Nephron progenitor cell (in vitro differentiated cells): ENCODE data around the gene CNTD1.

Experiments
- DNase-seq: peaks from one replicate; pipeline ENCODE4 v3.0.0; 2021
- H3K27ac Mint-ChIP-seq: 2 replicates; pipeline ENCODE4 v1.8.0; 2021; ENCODE audit warnings: mild to moderate bottlenecking, moderate library complexity, mixed read lengths
- H3K27me3 Mint-ChIP-seq: 2 replicates; pipeline ENCODE4 v1.8.0; 2021; ENCODE audit warnings: mild to moderate bottlenecking, low read depth, mixed read lengths; ENCODE audit not compliant: poor library complexity
- H3K36me3 Mint-ChIP-seq: 2 replicates; pipeline ENCODE4 v1.8.0; 2021; ENCODE audit warnings: low read depth, mixed read lengths
- H3K4me1 Mint-ChIP-seq: 2 replicates; pipeline ENCODE4 v1.8.0; 2021; ENCODE audit warnings: mixed read lengths
- H3K4me3 Mint-ChIP-seq: 2 replicates; pipeline ENCODE4 v1.8.0; 2021; ENCODE audit warnings: mild to moderate bottlenecking, moderate library complexity, mixed read lengths
- H3K9me3 Mint-ChIP-seq: 2 replicates; pipeline ENCODE4 v1.8.0; 2021; ENCODE audit warnings: mild to moderate bottlenecking, moderate library complexity, mixed read lengths
- TF ChIP-seq, protein P1 (sequence below): fragments of 200-600 bp; sonication (generic); IDR thresholded peaks from 2 replicates; pipeline ENCODE4 v1.5.0; 2021; ENCODE audit warnings: antibody characterized with exemption

The CNTD1 gene

DNA sequence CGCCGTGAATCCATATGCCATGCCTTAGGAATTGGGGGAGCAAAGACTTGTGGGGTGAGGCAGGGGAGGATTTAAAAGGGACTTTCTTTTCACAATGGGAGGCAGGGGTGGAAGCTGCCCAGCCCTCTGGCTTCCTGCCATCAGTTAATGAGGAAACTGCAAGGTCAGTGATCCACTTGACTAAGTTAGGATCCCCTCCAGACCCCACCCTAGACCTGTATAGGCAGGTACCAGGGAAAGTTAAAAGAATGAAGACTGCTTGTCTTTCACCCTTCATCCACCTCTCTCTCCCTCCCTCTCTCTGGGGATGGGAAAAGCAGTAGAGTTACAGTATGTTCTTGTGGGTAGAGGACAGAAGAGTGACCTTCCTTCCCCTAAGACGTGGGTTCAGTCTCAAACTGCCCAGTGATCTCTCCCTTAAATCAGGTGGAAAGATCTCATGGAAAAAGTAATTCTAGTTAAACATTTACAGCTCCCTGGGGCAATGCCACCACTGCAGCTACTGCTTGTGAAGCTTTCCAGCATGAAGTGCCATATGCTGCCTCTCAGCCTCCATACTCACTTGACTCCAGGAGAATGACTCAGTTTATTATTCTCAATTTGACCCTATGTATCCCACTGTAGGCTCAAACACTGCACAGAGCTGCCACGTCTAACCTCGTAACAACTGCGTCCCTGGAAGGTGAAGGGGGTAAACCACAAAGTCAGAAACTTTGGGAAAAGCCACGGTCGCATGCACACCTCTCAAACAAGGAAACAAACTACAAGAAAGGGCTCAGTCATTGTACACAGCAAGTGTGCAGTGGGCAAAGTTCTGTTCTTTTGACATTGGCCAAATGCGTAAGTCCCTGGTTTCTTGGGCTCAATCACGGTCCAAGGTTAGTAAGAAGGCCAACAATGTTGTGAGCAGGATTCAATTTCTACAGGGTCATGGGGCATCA, 1.3 kb upstream of the CNTD1 start:
- no peak for DNase-seq
- Mint-ChIP-seq H3K27me3 (peaks cover 27% of the 10 kb centered on the region), H3K27ac (no peak overlapping the region), H3K4me1 (peaks cover 48% of the 10 kb centered on the region), H3K9me3 (peaks cover 5% of the 10 kb centered on the region), H3K36me3 (peaks cover 36% of the 10 kb centered on the region), H3K4me3 (peak overlapping the region; percentile 96)
- TF ChIP-seq, protein P1, sequence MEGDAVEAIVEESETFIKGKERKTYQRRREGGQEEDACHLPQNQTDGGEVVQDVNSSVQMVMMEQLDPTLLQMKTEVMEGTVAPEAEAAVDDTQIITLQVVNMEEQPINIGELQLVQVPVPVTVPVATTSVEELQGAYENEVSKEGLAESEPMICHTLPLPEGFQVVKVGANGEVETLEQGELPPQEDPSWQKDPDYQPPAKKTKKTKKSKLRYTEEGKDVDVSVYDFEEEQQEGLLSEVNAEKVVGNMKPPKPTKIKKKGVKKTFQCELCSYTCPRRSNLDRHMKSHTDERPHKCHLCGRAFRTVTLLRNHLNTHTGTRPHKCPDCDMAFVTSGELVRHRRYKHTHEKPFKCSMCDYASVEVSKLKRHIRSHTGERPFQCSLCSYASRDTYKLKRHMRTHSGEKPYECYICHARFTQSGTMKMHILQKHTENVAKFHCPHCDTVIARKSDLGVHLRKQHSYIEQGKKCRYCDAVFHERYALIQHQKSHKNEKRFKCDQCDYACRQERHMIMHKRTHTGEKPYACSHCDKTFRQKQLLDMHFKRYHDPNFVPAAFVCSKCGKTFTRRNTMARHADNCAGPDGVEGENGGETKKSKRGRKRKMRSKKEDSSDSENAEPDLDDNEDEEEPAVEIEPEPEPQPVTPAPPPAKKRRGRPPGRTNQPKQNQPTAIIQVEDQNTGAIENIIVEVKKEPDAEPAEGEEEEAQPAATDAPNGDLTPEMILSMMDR, result no peak

DNA sequence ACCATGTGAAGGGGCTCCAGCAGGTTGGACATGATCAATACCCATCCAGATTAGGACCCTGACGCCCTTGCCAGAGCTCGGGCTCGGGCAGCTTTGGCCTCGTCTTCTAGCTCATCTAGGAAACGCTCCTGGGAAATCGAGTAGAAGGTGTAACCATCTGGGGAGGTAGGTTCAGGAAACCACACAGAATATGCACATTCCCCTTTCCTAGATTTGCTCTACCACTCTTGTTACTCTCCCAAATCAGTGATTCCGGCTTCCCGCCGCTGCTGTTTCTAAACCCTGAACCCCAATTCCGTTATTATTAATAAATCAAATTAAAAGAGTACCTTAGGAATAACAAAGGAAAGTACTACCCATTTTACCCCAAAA, 664 bp upstream of the CNTD1 start:
- TF ChIP-seq, protein P1, result no peak
- Mint-ChIP-seq H3K9me3 (peaks cover 5% of the 10 kb centered on the region), H3K27ac (no peak overlapping the region), H3K27me3 (peaks cover 25% of the 10 kb centered on the region), H3K4me1 (peaks cover 55% of the 10 kb centered on the region), H3K36me3 (peaks cover 36% of the 10 kb centered on the region), H3K4me3 (peak overlapping the region; percentile 96)
- no peak for DNase-seq

DNA sequence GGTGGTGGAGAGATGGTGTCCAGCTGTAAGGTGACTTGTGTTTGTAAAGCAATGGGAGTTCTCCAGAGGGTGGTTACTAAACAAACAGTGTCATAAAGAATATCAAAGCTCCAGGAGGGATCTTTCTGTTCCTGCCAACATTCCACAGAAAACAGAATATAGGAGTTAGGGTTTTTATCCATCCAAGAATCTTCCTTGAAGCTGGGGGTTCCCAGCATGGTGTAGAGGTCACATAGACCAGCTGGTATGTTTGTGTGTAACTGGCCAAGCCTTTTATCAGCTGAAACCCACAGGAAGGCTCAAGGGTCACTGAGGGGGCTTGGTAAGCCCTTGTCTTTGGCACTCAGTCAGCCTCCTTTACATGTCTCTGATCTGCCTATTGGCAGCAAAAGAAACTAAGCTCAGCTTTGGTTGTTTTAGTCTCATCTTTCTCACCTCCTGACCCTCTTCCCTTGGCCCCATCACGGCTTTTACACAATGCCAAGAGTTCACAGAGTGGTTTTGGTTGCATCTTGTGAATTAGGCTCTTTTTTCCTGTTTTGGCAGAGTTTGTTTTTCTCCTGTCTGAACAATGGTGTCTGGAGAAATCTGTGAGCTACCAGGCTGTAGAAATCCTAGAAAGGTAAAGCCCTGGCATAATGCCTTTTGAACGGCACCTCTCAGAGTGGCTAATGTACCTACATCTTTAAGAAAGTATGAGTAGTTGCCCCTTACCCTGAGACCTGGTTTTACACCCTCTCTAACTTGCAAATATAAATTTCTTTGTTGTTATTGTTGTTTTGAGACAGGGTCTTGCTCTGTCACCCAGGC, 4.6 kb downstream of the CNTD1 start:
- H3K9me3 Mint-ChIP-seq, result peaks cover 5% of the 10 kb centered on the region
- TF ChIP-seq, protein P1, result no peak
- H3K4me1 Mint-ChIP-seq, result peaks cover 55% of the 10 kb centered on the region
- peaks cover 6% of the 10 kb centered on the region for H3K36me3 Mint-ChIP-seq
- peak; percentile 16 for DNase-seq
- peak overlapping the region; percentile 63 for H3K4me3 Mint-ChIP-seq
- peaks cover 19% of the 10 kb centered on the region for H3K27me3 Mint-ChIP-seq
- H3K27ac Mint-ChIP-seq, result peak overlapping the region; percentile 99

DNA sequence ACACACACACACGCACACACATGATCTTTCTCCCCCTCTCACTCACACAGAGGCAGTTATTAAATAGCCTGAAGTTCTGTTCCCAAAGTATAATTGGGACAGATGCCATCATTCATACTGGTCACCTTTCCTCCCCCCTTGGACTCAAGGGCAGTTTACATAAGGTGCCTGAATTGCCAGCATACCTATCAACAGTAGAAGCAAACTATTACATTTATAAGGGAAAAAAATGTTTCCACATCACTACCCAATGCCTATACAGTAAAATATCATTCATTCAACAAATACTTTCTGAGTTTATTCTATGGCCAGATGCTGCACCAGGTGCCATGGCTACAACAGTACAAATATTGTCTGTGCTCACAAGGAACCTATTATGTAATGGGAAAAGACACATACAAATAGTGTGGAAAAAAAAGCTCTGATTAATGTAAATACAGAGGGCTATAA, 6.3 kb downstream of the CNTD1 start:
- TF ChIP-seq, protein P1, result no peak

DNA sequence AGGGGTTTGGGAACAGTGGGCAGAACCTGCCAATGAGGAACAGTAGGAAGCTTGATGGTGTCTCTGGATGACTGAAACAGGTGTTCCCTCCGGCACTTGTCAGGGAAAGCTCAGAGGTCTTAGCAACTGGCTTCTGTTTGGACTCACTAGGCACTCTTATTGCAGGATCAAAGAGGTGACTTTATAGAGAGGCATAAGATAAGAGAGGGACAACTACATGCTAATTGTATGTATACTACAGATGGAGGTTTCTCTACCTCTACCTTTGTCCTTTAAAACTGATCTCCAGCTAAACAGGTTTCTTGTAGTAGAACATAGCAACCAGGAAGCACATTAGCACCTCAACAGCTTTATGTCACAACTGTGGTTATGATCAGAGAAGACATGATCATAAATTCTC, 7.6 kb downstream of the CNTD1 start:
- Mint-ChIP-seq H3K4me1 (peaks cover 48% of the 10 kb centered on the region), H3K9me3 (no peaks in the 10 kb centered on the region), H3K27me3 (peaks cover 4% of the 10 kb centered on the region)

More for the DNA sequence above, 6.3 kb downstream of the CNTD1 start:
- peak overlapping the region; percentile 46 for H3K4me3 Mint-ChIP-seq
- DNase-seq, result no peak
- no peaks in the 10 kb centered on the region for H3K9me3 Mint-ChIP-seq
- peaks cover 2% of the 10 kb centered on the region for H3K36me3 Mint-ChIP-seq
- peaks cover 55% of the 10 kb centered on the region for H3K4me1 Mint-ChIP-seq
- H3K27ac Mint-ChIP-seq, result peak overlapping the region; percentile 52
- H3K27me3 Mint-ChIP-seq, result peaks cover 15% of the 10 kb centered on the region

More for the DNA sequence above, 7.6 kb downstream of the CNTD1 start:
- H3K27ac Mint-ChIP-seq, result no peak overlapping the region
- peaks cover 10% of the 10 kb centered on the region for H3K36me3 Mint-ChIP-seq
- TF ChIP-seq, protein P1, result no peak
- no peak for DNase-seq
- H3K4me3 Mint-ChIP-seq, result no peak overlapping the region
